GM10266 (cell line): Measurements from ENCODE around the gene SESN1.

Source experiments
- DNase-seq: peaks from one replicate; pipeline ENCODE4 v3.0.0; 2012; ENCODE audit errors: extremely low spot score
- TF ChIP-seq, protein P1 (sequence below): IDR thresholded peaks from 2 replicates; pipeline ENCODE4 v1.5.1; 2012; ENCODE audit warnings: mild to moderate bottlenecking, low read depth; ENCODE audit not compliant: control insufficient read depth, insufficient read depth; ENCODE audit errors: missing control alignments

The SESN1 gene

DNA sequence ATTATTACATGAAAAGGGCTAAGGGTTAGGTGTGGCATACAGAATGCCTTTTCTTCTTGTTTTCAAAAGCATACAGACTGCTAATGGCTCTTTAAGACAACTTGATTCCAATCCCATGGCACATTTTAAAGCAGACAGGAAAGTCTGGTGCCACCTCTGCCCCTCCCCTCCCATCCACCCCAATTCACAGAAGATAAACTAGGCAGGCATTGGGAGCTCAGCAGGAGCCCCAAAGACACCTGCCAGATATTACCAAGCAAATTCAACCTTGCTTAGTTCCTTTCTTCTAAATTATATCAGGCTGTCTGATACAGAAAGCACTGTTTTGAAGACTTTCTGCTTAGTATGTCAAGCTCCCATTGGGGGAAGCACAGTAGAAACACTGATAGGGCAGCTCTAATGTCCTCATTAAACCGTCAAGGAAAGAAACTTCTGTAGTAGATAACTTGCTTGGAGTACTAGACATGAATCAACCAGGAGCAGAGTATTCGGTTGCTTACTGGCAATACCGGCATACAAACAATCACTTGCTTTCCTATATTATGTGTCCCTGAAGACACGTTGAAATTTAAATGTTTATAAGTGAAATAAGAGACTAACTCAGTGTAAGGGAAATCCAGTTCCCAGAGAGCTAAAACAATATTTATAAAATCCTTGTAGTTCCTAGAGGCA is 13.0 kb downstream of the SESN1 start:
- TF ChIP-seq, protein P1, sequence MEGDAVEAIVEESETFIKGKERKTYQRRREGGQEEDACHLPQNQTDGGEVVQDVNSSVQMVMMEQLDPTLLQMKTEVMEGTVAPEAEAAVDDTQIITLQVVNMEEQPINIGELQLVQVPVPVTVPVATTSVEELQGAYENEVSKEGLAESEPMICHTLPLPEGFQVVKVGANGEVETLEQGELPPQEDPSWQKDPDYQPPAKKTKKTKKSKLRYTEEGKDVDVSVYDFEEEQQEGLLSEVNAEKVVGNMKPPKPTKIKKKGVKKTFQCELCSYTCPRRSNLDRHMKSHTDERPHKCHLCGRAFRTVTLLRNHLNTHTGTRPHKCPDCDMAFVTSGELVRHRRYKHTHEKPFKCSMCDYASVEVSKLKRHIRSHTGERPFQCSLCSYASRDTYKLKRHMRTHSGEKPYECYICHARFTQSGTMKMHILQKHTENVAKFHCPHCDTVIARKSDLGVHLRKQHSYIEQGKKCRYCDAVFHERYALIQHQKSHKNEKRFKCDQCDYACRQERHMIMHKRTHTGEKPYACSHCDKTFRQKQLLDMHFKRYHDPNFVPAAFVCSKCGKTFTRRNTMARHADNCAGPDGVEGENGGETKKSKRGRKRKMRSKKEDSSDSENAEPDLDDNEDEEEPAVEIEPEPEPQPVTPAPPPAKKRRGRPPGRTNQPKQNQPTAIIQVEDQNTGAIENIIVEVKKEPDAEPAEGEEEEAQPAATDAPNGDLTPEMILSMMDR: no peak

DNA sequence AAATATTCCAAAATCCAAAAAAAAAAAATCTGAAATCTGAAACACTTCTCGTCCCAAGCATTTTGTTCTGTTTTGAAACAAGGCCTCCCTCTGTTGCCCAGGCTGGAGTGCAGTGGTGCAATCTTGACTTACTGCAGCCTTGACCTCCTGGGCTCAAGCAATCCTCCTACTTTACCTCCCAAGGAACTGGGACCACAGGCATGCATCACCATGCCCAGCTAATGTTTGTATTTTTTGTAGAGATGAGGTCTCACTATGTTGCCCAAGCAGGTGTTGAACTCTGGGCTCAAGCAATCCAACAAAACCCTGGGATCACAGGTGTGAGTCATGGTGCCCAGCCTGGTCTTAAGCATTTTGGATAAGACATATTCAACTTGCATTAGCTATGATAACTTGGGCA is 13.6 kb downstream of the SESN1 start:
- TF ChIP-seq, protein P1: no peak

More for the DNA sequence above, 13.0 kb downstream of the SESN1 start:
- DNase-seq: no peak

GRCh38 chr6:109079981-109080380 is 14.7 kb downstream of the SESN1 start:
- no peak for DNase-seq
- TF ChIP-seq, protein P1: no peak

More for the DNA sequence above, 13.6 kb downstream of the SESN1 start:
- DNase-seq: no peak

DNA sequence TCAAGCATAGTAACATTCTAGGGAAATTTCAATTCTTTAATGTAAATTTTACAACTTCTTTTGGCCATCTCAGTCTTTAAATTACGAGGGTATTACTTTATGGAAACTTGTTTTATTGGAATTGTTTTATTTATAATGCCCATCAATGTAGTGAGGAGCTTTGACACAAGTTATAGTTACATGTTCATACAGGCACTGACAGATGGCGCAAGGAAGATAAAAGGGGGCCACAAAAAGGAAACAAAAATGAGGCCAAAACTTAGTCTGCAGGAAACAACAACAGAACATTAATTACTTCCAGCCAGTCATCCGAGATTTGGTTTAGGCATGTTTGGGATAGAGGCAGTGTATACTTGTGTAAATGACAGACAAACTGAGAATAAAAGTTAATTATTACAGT is 18.3 kb downstream of the SESN1 start:
- no peak for DNase-seq
- TF ChIP-seq, protein P1: no peak

DNA sequence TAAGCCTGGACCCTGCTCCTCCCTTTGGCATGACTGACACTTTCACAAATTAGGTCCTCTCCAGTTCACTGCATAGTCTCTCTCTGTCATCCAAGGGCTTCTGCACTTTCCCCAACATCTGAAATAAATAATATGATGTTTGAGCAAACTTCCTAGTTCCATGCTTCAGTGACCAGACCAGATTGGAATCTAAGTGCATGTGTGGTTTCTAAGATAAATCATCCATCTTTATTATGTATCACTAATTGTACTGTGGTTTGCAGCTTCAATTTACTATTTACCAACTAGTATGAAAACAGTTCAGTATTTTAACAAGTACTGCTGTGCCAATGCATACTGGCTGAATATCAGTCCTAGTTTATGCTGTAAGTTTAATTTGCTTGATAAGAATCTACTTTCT is 18.7 kb downstream of the SESN1 start:
- no peak for DNase-seq
- TF ChIP-seq, protein P1: no peak

DNA sequence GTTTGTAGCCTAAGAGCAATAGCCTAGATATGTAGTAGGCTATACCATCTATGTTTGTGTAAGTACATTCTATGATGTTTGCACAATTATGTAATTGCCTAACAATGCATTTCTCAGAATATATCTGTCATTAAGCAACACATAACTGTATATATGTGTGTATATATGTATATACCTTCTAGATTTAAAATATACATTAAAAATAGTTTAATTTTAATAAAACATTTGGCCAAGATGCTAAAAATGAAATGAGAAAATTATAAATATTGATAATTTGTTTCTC is 20.6 kb downstream of the SESN1 start:
- TF ChIP-seq, protein P1: no peak
- no peak for DNase-seq

DNA sequence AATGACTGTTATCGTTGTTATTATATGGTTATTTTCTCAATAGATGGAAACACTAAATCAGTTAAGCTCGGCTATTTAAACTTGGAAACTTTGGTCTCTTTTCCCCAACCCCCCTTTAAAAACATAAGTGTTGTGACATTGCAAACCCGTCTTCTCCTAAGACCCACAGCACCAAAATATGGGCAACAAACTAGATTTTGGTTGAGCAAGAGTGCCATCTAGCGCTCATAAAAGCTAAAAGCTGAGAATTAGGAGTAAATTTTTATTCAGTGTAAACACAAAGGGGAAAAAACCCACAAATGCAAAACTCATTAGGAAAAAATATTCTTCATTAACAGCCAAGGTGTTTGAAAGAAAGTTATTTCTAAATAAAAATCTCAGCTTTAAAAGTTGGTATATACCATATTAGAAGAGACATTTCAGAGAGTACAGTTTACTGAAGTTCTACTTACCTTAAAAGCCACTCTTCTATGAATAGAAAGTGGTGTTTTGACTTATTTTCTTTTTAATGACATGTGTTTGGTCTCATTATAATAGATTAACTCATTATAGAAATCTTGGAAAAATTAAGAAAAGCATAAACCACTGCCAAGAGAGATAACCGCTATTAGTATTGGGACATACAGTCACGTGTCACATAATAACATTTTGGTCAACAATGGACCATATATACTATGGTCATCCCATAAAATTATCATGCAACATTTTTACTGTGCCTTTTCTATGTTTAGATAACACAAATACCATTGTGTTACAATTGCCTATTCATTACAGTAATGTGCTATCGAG is 21.1 kb downstream of the SESN1 start:
- TF ChIP-seq, protein P1: peak; percentile 65
- DNase-seq: peak; percentile 37
